Uterus (tissue), 2 donors: Measurements from ENCODE around the gene FCHSD2.

Experiments
- CTCF ChIP-seq, 4 experiments: fragments of 200-600 bp in 2 of 4; fragments of 450-650 bp in 2 of 4; sonication (generic) in 2 of 4; IDR thresholded peaks; one replicate each; pipeline ENCODE4 v1.5.1; 2016 to 2019; ENCODE audit warnings: antibody characterized with exemption in 4 of 4, mild to moderate bottlenecking in 2 of 4, moderate library complexity in 1 of 4
- POLR2A ChIP-seq, 2 donors: fragments of 450-650 bp; IDR thresholded peaks; one replicate each; pipeline ENCODE4 v1.6.1; 2016; ENCODE audit warnings: antibody characterized with exemption in 2 of 2, mild to moderate bottlenecking in 1 of 2, moderate library complexity in 1 of 2

GRCh38 chr11:73143126-73143838, 1.2 kb upstream of the FCHSD2 start:
- TF ChIP-seq CTCF (IDR thresholded peaks at IDR 0.05) (no peak), POLR2A (IDR thresholded peaks at IDR 0.05) (no peak)
